PC-3 (cell line): ENCODE data around the gene NUAK1. TPM values are rescaled to one million over a fixed set of nuclear protein-coding genes. Genes with fewer than 3 reads are reported as not detected.

Experiments
- ATAC-seq: fragments of 200-7000 bp; cut with Tn5 transposase; 2 replicates; pipeline ENCODE4 v1.9.1; 2020; ENCODE audit warnings: mild to moderate bottlenecking, moderate library complexity
- BruUV-seq: library from RNA; stranded (reverse); fragments of 400-500 nt; replicated peaks from 2 replicates; lab custom pipeline; 2021; lab: Mats Ljungman, UMichigan
- CTCF ChIA-PET: fragments of 300-600 bp; sonication (Branson Sonifier 250); formaldehyde crosslinking; loops from one replicate; lab custom pipeline; 2022; ENCODE audit warnings: antibody characterized with exemption; lab: Charles Lee
- POLR2A ChIA-PET: fragments of 300-600 bp; sonication (Branson Sonifier 250); formaldehyde crosslinking; loops from one replicate; lab custom pipeline; 2022; ENCODE audit warnings: antibody characterized with exemption; ENCODE audit not compliant: unreplicated experiment; lab: Charles Lee
- DNase-seq: peaks from one replicate; pipeline ENCODE4 v3.0.0-alpha.2; 2015
- H2AFZ ChIP-seq: fragments of 300-600 bp; sonication (generic); 2 replicates; pipeline ENCODE4 v1.6.0; 2016; ENCODE audit warnings: antibody characterized with exemption, low read length
- H3F3A ChIP-seq: fragments of 300-600 bp; sonication (generic); one replicate; pipeline ENCODE4 v1.6.0; 2017; ENCODE audit warnings: antibody characterized with exemption, low read length, control low read depth, mild to moderate bottlenecking; ENCODE audit not compliant: unreplicated experiment
- H3K27ac ChIP-seq: fragments of 300-600 bp; sonication (generic); 2 replicates; pipeline ENCODE4 v1.5.1; 2016; ENCODE audit warnings: mild to moderate bottlenecking, low read length
- H3K27me3 ChIP-seq: fragments of 300-600 bp; sonication (generic); 2 replicates; pipeline ENCODE4 v1.6.1; 2016; ENCODE audit warnings: low read length, mixed read lengths
- H3K36me3 ChIP-seq: fragments of 300-600 bp; sonication (generic); 2 replicates; pipeline ENCODE4 v1.6.1; 2016; ENCODE audit warnings: low read depth, mixed run types, low read length, mixed read lengths
- H3K4me1 ChIP-seq: fragments of 300-600 bp; sonication (generic); 2 replicates; pipeline ENCODE4 v1.5.1; 2016; ENCODE audit warnings: low read length; ENCODE audit not compliant: insufficient read depth
- H3K4me2 ChIP-seq: fragments of 300-600 bp; sonication (generic); 2 replicates; pipeline ENCODE4 v1.6.0; 2016; ENCODE audit warnings: low read length
- H3K4me3 ChIP-seq: fragments of 300-600 bp; sonication (generic); 2 replicates; pipeline ENCODE4 v1.5.1; 2016; ENCODE audit warnings: mild to moderate bottlenecking, low read length, mixed read lengths
- H3K79me2 ChIP-seq: fragments of 300-600 bp; sonication (generic); 2 replicates; pipeline ENCODE4 v1.6.1; 2017; ENCODE audit warnings: low read length, mixed read lengths
- H3K9ac ChIP-seq: fragments of 300-600 bp; sonication (generic); 2 replicates; pipeline ENCODE4 v1.6.0; 2016; ENCODE audit warnings: mild to moderate bottlenecking, low read length
- H3K9me2 ChIP-seq: fragments of 300-600 bp; sonication (generic); replicated peaks from 2 replicates; pipeline ENCODE4 v1.6.1; 2016; ENCODE audit warnings: mixed run types, low read length, mixed read lengths
- H3K9me3 ChIP-seq: fragments of 300-600 bp; sonication (generic); 2 replicates; pipeline ENCODE4 v1.6.1; 2016; ENCODE audit warnings: low read length, mixed read lengths
- H4K20me1 ChIP-seq: fragments of 300-600 bp; sonication (generic); 2 replicates; pipeline ENCODE4 v1.6.1; 2016; ENCODE audit warnings: low read length, mixed read lengths
- CTCF ChIP-seq: fragments of 300-600 bp; sonication (generic); conservative IDR thresholded peaks from 2 replicates; pipeline ENCODE4 v1.5.1; 2017; ENCODE audit warnings: antibody characterized with exemption, low read depth, mild to moderate bottlenecking, low read length
- EZH2 ChIP-seq: fragments of 300-600 bp; sonication (generic); IDR thresholded peaks from one replicate; pipeline ENCODE4 v1.6.1; 2017; ENCODE audit warnings: antibody characterized with exemption, mild to moderate bottlenecking, low read length; ENCODE audit not compliant: unreplicated experiment
- EZH2phosphoT487 ChIP-seq: fragments of 300-600 bp; sonication (generic); IDR thresholded peaks from 2 replicates; pipeline ENCODE4 v1.6.1; 2018; ENCODE audit warnings: mild to moderate bottlenecking, antibody characterized with exemption, low read length, borderline replicate concordance
- intact Hi-C: fragments of 100-400 bp; cut with micrococcal nuclease; formaldehyde crosslinking; loops from 2 replicates; pipeline ENCODE4 v1.9.0; 2023
- total RNA-seq: library from RNA; depleted of rRNA; stranded (reverse); fragments of >200 nt; gene quantifications from 2 replicates; pipeline ENCODE4 v1.2.3, GENCODE V29; 2014

NUAK1 gene
- total RNA-seq, 1 experiment from 2014 or later = 9.8 TPM

GRCh38 chr12:106029532-106029931 lies 109.2 kb downstream of the NUAK1 start:
- no peaks in the 10 kb centered on the region for H3K9me3 ChIP-seq
- H3K4me1 ChIP-seq = peaks cover 43% of the 10 kb centered on the region
- H2AFZ ChIP-seq = no peak overlapping the region
- no peaks in the 10 kb centered on the region for H3K27me3 ChIP-seq
- ATAC-seq (no peak), DNase-seq (no peak)
- TF ChIP-seq EZH2 (no peak), CTCF (no peak), EZH2phosphoT487 (no peak)
- H3K9me2 ChIP-seq = no peaks in the 10 kb centered on the region
- no peak overlapping the region for H3K4me3 ChIP-seq
- ChIA-PET CTCF (interaction anchor here (0.6 kb wide), 1 partner anchor 340 kb away, joined by 6 read pairs; no protein-coding TSS in a partner anchor), POLR2A (no interaction called here)
- H3F3A ChIP-seq = no peaks in the 10 kb centered on the region
- H3K27ac ChIP-seq = peak overlapping the region; percentile 87
- no peaks in the 10 kb centered on the region for H4K20me1 ChIP-seq
- no TSS peak for BruUV-seq
- intact Hi-C loops = no loop called here
- H3K9ac ChIP-seq = no peak overlapping the region
- H3K36me3 ChIP-seq = no peaks in the 10 kb centered on the region
- peak overlapping the region; percentile 79 for H3K4me2 ChIP-seq
- no peaks in the 10 kb centered on the region for H3K79me2 ChIP-seq

GRCh38 chr12:106027911-106028310 lies 110.8 kb downstream of the NUAK1 start:
- DNase-seq (no peak), ATAC-seq (no peak)
- Histone ChIP-seq H3K9me2 (no peaks in the 10 kb centered on the region), H4K20me1 (no peaks in the 10 kb centered on the region), H3K27ac (no peak overlapping the region), H3K4me2 (no peak overlapping the region), H2AFZ (no peak overlapping the region), H3K27me3 (no peaks in the 10 kb centered on the region), H3F3A (no peaks in the 10 kb centered on the region), H3K79me2 (no peaks in the 10 kb centered on the region), H3K4me3 (no peak overlapping the region), H3K9me3 (no peaks in the 10 kb centered on the region), H3K4me1 (peaks cover 38% of the 10 kb centered on the region), H3K9ac (no peak overlapping the region), H3K36me3 (no peaks in the 10 kb centered on the region)
- ChIA-PET CTCF (no interaction called here), POLR2A (no interaction called here)
- intact Hi-C loops = no loop called here
- no TSS peak for BruUV-seq
- no peak for TF ChIP-seq EZH2phosphoT487
- TF ChIP-seq EZH2 = no peak
- no peak for TF ChIP-seq CTCF

DNA sequence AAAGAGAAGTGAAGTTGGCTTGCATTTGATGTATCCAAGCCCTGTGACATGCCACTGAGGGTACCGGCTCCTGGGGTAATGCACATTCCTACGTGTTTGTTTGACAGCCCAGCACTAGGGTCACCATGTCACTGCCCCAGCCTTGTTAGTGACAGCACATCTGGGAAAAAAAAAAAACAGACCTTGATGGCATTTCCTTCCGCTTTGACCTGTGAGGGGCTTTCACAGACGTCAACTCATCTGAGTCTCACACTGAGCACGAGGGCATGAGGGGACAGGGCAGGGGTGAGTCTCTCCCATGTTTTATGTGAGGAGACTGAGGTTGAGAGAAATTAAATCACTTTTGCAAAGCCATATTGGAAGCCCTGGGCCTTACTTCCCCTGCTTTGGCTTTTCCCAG lies 111.5 kb downstream of the NUAK1 start:
- Histone ChIP-seq H4K20me1 (no peaks in the 10 kb centered on the region), H3K27me3 (no peaks in the 10 kb centered on the region), H3F3A (no peaks in the 10 kb centered on the region), H3K36me3 (no peaks in the 10 kb centered on the region), H3K9me3 (no peaks in the 10 kb centered on the region), H3K4me1 (peaks cover 34% of the 10 kb centered on the region), H3K27ac (no peak overlapping the region), H3K4me3 (no peak overlapping the region), H2AFZ (no peak overlapping the region), H3K79me2 (no peaks in the 10 kb centered on the region), H3K9me2 (no peaks in the 10 kb centered on the region), H3K9ac (no peak overlapping the region), H3K4me2 (no peak overlapping the region)
- no TSS peak for BruUV-seq
- CTCF ChIA-PET = no interaction called here
- POLR2A ChIA-PET = no interaction called here
- ATAC-seq = no peak
- DNase-seq = no peak
- TF ChIP-seq CTCF = no peak
- no peak for TF ChIP-seq EZH2phosphoT487
- TF ChIP-seq EZH2 = no peak
- intact Hi-C loops = no loop called here
